NOMO-1 treated with dmso at 0.1 percent for 144 hours (cell line): ENCODE results near the gene PARD3.
"Not testable (repeated sequence)": the region's sequence is repeated elsewhere in the genome, so short reads cannot be mapped to it uniquely, and the experiment has no call there.

Experiments
- DNase-seq: peaks from one replicate; lab custom pipeline; 2025; ENCODE audit not compliant: unreplicated experiment; lab: John Stamatoyannopoulos, UW

Gene PARD3

DNA sequence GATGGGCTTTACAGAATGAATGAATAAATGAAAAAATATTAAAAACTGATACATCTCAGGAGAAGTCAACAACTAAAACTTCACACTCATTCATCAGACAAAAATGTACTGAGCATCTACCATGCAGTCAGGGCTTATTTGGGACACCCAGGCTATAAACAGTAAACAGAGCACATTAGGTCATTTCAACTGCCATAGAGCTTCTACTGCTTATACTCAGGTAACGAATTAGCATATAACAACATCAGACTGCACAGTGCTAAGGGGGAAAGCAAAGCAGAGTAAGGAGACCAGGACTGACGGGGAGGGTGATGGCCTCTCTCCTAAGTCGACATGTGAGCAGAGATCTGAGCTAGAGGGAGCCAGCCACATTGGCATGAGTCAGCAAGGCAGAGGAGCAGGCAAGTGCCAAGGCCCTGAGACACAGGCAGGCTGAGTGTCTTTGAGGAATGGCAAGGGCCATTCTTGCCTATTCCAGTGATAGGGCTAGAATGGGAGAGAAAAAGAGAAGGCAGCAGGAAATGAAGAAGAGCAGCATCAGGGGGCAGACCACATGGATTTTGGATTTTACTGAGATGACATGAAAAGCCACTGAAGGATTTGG, 528.9 kb downstream of the PARD3 start:
- no peak for DNase-seq

DNA sequence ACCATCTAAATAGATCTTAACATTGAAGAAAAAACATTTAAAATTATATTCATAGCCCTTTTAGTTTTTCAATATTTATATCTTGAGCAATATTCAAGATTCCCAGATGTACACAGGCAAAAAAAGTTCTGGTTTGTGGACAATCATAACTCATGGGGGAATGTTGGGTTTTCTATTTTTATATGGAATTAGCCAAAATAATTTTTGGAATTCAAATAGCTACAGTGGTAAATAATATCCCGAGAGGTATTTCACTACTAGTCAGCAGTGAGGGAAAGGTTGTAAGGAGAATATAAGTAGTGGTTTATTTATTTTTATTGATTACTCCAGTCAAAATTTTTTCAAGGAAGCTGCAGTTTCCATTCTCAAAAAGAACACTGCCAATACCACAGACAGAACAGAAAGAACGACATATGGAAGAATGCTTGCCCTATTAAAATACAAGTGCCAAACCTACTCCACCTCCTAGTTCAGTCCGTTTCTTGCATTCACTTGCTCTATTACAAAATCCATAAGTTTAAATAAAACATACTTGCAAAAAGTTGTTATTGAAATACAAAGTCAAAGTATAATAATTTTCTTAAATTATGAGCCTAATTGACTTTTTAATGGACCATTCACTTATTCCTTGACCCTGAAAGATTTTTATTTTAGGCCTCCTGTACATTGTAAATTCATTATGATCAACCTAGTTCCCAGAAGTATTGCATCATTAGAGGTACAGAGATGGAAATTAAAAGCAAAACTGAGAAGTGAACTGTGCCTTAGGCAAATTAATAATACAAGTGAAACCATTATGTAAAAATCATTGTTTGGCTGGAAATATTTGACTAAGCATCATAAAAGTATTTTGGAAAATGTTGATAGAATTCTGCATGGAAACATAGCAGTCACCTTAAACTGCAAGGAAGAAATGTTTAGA, 533.2 kb downstream of the PARD3 start:
- no peak for DNase-seq

DNA sequence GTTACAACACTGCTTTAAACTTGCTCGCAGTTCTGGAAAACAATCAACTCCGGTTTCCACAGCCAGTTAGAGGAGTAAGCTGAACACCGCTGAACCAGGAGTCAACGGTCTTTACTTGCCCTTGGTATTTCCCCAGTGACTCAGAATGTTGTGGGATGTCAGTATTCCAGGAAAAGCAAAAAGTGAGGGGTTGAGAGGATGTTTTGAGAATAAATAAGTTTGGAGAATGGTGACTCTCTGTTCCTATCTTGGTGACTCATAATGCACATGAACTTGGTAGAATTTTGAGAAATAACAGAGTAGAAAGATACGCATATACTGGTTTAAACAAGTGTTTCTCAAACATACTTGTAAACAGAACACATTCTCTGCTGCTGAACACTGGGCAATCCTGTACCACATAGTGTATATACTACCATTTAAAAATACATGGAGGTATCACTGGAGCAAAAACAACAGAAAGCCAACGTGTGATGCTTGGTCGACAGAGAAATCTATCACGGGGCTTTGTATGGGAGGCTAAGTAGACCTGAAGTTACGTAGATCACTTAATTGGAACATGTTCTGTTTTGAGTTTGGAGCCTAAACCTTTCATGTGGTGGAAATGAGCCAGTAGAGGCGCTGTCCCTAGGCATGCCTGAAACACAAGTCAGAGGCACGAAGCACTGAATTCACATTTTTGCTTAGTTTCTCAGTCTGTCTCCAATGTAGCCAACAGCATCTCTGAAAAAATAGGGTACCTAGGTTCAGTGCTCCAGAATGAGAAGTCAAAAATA, 534.3 kb downstream of the PARD3 start:
- no peak for DNase-seq

DNA sequence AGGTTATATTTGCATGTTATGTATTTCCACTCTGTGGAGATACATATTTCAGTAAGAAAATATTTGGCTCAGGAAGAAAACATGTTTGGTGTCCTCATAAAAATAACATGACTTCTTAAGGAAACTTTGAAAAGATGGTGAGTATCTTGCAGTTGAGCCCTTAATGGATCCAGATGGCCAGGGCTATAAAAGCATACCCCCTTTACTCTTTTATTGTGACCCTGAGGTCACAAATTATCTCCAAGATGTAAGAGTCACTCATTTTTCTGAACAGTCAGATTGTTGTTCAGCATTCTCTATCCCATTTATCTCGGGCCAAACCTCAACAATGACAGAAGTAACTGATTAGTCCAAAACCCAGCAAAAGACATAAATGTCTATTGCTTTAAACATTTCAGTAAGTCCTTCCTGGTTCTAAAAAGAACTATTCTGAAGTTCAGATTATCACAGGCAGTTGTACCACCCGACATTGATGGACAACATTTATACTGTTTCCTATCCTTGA, 539.4 kb downstream of the PARD3 start:
- DNase-seq: no peak

DNA sequence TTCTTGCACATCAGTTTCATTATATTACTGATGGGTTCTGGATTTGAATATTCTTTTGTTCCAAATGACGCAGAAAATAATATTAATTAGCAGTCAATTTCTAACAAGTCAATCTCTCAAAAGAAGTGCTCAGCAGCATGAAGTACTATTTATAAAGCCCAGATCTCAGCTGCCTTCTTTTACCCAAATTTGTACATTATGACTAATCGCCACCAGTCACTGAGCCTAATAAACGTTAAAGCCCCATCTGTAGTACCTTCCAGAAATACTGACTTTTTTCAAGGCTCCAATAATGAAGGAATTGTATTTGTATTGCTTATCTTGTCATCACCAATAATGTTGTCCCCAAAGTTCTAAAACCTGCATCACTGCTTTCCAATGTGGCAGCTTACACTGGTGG, 540.2 kb downstream of the PARD3 start:
- DNase-seq: no peak

DNA sequence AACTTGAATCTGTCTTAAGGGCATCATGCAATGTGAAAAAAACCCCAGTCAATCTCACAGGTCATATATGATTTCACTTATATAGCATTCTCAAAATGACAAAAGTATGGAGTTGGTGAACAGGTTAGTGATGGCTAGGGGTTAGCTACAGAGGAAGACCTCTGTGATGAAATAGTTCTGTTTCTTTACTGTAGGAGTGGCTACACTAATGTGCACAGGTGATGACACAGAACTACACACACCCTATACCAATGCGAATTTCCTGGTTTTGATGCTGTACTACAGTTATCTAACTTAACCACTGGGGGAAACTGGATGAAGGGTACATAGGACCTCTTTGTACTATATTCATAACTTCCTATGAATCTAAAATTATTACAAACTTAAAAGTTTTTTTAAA, 541.8 kb downstream of the PARD3 start:
- no peak for DNase-seq

DNA sequence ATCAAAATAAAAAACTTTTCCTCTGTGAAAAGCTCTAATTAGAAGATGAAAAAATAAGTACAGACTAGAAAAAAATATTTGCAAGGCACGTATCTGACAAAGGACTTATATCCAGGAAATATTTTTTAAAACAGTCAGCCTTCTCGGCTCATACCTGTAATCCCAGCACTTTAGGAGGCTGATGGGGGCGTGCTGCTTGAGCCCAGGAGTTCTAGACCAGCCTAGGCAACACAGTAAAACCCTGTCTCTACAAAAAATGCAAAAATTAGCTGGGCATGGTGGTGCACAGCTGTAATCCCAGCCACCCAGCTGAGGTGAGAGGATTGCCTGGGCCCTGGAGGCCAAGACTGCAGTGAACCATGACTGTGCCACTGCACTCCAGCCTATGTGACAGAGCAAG, 542.8 kb downstream of the PARD3 start:
- DNase-seq: no peak

DNA sequence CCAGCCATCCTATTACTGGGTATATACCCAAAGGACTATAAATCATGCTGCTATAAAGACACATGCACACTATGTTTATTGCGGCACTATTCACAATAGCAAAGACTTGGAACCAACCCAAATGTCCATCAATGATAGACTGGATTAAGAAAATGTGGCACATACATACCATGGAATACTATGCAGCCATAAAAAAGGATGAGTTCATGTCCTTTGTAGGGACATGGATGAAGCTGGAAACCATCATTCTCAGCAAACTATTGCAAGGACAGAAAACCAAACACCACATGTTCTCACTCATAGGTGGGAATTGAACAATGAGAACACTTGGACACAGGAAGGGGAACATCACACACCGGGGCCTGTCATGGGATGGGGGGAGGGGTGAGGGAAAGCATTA, 546.7 kb downstream of the PARD3 start:
- DNase-seq: not testable (repeated sequence)

DNA sequence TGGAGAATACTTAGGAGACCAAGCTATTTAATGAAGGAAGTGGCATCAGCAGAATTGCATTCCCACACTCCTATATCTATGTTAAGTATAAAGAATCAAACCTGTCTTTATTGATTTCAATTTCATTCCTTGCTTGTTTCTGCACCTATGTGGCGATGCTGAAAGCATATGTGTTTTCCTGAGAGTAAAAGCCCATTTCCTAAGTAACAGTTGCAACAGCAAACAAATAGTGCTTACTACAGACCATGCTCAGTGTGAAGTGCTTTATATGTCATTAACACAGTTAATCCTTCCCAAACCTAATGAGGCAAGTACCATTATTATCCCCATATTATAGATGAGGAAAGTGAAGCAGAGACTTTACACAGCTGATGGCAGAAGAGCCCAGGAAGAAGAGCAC, 552.1 kb downstream of the PARD3 start:
- no peak for DNase-seq

DNA sequence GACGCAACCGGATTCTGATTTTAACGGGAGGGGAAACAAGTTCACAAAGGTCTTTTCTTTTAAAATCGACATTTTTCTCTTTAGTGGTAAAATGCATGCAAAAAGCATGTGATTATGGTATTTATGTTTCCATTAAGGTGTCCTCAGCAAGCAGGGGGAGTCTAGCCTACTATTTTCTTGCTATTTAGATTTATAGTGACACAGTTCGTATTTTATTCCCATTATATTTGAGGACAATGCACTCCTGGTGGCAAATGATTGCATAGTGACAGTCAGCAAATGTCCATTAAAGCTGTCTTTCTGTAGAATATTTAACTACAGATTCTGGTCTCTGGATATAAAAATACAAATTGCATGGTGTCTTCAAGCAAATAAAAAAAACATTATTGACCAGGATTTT, 554.2 kb downstream of the PARD3 start:
- no peak for DNase-seq

DNA sequence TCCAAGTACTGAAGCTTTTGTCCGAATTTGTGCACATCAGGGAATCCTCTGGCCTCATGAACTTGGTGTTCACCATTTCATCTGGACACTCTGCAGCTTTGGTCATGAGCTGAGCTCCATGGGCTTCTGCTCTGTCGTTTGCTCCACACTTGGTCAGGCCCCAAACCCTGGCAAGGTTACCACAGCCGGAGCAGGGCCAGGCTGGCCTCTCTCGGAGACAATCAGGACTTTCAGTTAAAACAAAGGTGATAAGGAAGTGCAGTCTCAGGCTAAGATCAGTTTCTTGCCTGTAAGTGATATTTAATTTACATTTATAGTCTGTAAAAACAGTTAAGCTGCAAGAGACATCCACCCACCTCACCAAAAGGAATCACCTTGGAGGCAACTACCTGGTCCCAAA, 558.9 kb downstream of the PARD3 start:
- no peak for DNase-seq

DNA sequence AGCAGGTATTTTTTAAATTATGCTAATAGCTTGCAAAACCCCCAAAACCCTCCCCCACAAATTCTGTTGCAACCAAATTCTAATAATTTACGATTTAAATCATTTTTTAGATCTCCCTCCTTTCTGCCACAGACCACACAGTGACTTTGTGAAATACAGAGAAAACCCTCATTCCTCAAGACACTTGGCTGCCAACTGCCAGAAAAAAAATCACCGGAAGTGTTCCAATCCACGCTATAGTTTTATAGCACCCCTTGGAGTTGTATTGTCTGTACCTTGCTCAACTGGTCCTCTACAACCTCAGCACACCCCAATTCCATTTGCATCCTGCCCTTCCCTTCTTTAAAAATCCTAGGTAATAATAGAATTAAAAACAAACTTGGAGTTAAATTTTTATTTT, 560.1 kb downstream of the PARD3 start:
- DNase-seq: no peak

DNA sequence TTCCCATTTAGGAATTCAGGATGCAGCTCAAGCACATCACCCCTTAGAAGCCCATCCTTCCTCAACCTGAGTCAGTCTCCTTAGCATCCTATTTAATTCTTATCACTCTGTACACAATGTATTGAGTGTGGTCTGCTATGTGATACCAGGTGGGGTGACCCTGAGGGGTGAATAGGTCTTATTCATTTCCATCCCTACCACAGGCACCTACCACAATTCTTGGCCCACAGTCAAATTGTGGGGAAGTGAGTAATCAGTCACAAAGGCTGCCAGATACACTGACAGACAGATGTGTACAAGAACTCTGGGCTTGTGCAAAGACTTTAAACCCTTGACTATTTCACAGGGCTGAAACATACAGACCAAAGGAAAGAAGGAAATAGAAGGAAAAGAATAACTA, 560.5 kb downstream of the PARD3 start:
- DNase-seq: peak; percentile 6

DNA sequence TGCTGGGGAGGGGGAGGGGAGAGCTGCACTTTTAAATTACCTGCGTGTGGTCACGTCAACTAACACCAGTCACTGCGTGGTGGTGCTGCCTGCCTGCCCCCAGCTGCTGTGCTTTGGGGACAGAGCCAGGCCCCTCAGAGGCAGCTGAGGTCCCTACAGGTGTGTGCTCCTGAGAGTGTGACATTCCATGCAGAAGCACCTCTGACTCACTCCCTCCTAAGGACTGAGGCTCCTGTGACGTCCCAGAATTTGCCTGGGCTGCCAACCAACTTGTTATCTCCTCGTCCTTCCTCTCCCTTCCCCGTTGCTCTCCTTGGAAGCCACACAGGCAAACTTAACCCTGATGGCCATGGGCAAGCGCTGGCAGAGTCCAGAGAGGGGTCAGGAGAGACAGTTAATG, 563.0 kb downstream of the PARD3 start:
- no peak for DNase-seq

DNA sequence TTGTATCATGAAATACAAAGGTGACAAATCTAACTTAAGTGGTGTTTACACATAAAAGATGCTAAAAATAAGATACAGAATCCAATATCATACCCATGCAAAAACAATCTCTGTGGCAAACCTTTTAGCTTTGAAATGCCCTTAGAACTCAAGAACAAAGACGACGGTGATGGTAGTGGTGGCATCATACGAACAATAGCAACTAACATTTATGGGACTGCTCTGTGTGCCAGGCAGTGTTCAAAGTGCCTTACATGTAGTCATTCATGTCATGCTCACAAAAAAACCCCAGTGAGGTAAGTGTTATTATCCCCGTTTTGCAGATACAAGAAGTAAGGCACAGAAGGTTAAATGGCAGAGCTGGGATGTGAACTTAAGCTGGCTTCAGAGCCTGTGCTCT, 563.9 kb downstream of the PARD3 start:
- no peak for DNase-seq

DNA sequence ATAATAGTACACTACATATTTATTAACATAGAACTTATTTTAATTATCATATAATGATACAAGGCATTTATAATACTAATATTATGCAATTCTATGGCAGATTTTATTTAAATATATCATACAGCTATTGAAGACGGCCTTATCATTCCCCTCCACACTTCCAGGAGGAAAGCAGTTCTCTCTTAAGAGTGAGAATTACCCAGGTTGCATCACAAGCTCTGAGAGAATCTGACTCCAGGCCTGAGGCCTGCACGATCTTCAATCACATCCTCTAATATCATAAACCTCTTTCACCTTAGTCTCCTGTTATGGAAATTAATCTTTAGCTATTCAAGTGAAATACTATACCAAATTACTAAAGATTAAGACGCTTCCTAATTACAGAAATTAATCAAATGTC, 564.4 kb downstream of the PARD3 start:
- no peak for DNase-seq

DNA sequence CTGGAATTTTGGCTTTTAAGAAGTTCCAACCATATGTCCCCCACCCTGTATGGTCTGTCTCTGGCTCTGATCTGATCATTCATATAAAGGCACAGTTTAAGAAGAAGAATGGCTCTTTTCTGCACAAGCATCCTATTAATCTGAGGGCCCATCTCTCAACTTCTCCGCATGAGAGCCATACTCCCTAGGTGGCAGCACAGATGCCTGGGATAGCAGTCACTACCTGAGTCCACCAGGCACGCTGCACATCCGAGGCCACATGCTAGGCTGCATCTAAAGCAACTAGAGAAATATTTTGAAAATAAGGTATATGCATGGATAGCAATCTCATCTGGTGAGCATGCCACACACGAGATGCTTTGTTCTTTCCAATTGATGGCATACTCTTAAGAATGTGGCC, 565.5 kb downstream of the PARD3 start:
- DNase-seq: no peak

DNA sequence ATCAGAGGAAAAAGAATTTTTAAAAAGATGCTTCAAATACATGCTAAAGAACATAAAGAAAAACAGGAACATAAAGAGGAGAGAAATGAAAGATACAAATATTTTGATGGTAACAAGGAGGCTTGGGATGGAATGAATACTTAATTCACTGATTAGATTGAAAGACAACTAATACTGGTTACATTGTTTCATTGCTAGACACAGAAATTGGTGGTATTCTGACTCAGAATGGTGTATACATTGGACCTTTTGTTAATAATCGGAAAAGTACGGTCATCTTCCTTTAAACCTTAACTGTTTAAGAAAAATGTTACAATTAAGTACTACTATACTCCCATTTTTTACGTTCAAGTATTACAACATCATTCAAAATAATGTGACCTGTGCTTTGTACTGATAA, 567.5 kb downstream of the PARD3 start:
- no peak for DNase-seq

DNA sequence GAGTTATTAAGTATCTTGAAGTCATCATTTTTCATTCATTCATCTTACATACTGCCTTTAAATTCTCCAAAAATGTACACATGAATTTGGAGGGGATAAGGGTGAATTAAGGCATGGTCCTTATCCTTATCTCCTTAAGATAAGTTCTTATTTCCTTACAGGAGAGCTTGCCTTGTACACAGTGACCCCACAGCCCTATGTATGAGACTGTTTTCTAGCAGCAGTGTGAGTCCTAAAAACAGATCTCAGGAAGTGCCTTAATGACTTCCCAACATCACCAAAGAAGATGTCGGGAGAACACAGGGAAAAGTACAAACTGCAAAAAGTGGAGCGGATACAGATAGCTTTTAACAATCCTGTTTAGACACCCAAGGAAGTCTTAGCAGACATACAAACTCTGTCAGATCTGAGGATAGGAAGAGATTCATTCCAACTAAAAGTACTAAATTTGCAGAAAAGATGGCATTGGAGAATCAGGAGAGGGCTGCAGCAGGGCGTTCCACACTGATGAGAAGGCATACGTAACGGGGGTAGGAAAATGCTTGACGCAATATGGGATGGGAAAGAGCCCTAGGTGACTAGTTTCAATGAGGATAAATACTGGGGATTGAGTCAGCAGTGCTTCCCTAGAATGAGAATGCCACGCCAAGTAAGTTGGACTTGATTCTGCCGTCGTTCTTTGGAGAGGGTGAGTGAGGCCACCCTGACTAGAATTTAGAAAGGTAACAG, 570.2 kb downstream of the PARD3 start:
- DNase-seq: no peak

DNA sequence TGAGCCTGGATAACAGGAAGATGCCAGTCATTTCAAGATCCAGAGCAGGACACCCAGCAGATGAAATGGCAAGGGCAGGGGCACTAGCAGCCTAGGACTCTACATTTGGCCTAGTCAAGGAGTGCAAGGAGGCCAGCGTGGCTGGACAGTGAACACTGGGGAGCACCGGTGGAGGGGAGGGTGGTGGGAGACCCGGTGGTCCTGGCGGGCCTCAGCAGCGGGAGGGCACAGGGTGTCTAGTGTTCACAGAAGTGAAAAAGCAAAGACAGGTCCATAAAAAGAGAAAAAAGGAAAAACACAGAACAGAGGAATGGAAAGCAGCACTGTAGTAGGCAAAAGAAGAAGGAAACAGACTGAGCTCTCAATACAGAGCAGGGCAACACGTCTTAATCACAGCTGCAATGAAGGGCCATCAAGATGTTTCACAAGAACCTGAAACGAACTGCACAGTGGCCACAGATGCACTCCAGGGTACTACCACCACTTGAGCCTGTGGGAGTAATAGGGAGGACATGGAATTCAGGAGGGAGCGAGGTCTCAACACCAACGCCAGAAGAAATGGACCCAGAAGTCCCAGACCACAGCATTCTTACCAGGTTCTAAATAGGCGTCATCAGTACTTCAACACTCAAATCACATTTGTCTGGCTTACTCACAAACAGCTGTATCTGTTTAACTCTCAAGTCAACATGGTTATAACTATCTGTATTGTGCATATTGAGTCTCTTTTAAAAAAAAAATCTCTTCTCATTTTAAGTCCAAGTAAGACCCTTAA, 573.7 kb downstream of the PARD3 start:
- DNase-seq: no peak
